WI38 (cell line): ENCODE data around the gene LTBP1.

Source experiments
- H3K4me3 ChIP-seq: 2 replicates; pipeline ENCODE4 v1.5.1; 2011; ENCODE audit warnings: low read depth, mild to moderate bottlenecking, control low read depth, low read length
- CTCF ChIP-seq: IDR thresholded peaks from 2 replicates; pipeline ENCODE4 v1.5.1; 2012; ENCODE audit warnings: low read depth, mild to moderate bottlenecking, control low read depth, low read length

LTBP1 gene

GRCh38 chr2:33059471-33060156 lies 112.9 kb downstream of the LTBP1 start:
- TF ChIP-seq CTCF = no peak
- H3K4me3 ChIP-seq = no peak overlapping the region

GRCh38 chr2:33060405-33060804 lies 113.7 kb downstream of the LTBP1 start:
- no peak for TF ChIP-seq CTCF
- no peak overlapping the region for H3K4me3 ChIP-seq

GRCh38 chr2:33062665-33063250 lies 116.0 kb downstream of the LTBP1 start:
- no peak overlapping the region for H3K4me3 ChIP-seq
- no peak for TF ChIP-seq CTCF

GRCh38 chr2:33064349-33064801 lies 117.6 kb downstream of the LTBP1 start:
- H3K4me3 ChIP-seq = no peak overlapping the region
- no peak for TF ChIP-seq CTCF

- TF ChIP-seq CTCF = no peak
- no peak overlapping the region for H3K4me3 ChIP-seq
Measured at GRCh38 chr2:33067598-33067997, 120.8 kb downstream of the LTBP1 start.

- no peak for TF ChIP-seq CTCF
- H3K4me3 ChIP-seq = no peak overlapping the region
Measured at GRCh38 chr2:33068261-33068660, 121.5 kb downstream of the LTBP1 start.

- TF ChIP-seq CTCF = no peak
- H3K4me3 ChIP-seq = no peak overlapping the region
Measured at GRCh38 chr2:33069894-33070651, 123.3 kb downstream of the LTBP1 start.
